GM21381 (cell line): ENCODE results near the gene AGO3.
A peak's percentile ranks its signal among the peaks of the same experiment; 100 is the strongest.
"Not testable (repeated sequence)": the region's sequence is repeated elsewhere in the genome, so short reads cannot be mapped to it uniquely, and the experiment has no call there.

Source experiments
- ATAC-seq: cut with Tn5 transposase; IDR thresholded peaks from one replicate; pipeline ENCODE4 v1.9.1; 2021; ENCODE audit warnings: mild to moderate bottlenecking, moderate library complexity; ENCODE audit not compliant: unreplicated experiment

The AGO3 gene

DNA sequence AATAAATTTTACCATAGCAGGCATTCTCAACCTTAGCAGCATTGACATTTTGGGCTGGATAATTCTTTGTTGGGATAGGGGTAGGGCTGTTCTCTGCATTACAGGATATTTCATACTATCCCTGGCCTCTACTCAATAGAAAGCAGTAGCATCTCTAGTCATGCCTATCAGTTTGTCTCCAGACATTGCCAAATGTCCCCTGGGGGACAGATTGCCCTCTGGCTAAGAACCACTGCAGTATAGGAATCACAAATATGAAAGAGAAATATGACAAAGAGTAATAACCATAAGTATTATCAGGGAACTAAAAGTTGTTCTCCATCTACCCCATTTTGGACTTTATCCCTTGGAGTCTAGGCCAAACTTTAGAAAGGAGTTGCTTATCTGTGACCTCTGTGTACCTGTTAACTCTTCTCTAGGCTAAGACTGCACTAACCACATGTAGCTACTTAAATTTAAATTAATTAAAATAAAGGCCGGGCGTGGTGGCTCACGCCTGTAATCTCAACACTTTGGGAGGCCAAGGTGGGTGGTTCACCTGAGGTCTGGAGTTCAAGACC, 76.1 kb downstream of the AGO3 start:
- ATAC-seq = no peak

DNA sequence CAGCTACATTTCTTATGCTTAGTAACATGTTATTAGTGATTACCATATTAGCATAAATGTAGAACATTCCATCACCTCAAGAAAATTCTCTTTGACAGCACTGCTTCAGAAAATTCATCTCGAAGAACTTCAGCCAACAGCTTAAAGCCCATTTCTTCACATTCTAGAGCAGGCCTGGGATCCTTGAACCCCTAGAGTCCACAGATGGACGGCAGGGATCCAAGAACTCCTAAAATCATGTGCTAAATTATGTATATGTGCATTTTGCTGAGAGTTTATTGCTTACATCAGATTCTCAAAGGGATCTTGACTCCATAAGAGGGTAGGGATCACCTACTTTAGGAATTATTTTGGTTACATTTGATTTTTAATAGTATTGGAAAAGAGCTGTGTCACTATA, 76.8 kb downstream of the AGO3 start:
- no peak for ATAC-seq

DNA sequence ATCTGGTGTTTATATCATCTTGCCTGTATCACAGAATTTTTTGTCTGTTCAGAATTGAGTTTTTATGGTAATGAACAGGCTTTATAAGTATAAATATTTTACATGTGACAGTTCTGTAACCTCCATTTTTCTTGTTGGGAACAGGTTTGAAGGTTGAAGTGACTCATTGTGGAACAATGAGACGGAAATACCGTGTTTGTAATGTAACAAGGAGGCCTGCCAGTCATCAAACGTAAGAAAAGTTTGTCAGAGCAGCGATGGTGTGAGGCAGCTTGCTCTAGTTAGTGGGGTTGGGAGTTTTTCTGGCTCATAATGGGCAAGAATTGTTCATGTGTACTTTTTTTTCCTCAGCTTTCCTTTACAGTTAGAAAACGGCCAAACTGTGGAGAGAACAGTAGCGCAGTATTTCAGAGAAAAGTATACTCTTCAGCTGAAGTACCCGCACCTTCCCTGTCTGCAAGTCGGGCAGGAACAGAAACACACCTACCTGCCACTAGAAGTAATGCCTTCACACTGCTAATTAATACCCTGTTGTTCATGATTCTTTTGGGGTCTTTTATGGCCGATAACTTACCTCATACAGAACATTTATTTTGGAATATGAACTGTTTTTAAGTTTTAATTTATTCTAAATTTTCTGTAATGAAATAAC, 77.8 kb downstream of the AGO3 start:
- no peak for ATAC-seq

- no peak for ATAC-seq
Measured at GRCh38 chr1:36014722-36015220, 83.9 kb downstream of the AGO3 start.

DNA sequence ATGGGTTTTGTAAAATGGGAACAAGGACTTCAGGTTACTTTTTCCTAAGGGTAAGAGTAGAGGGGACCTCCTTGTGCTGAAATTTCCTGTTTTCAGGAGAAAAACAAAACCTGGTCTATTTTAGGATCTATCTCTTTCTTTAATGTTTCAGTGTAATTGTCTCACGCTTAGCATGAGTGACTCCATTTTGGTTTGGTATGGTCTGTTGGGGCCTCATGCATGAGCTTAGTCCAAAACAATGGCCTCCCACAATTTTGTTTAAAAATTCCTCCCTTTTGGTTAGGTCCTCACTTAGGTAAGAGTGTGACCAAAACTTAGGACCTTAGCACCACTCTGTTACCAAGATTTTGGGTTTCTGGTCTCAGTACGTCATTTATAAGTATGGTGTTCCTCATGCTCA, 85.8 kb downstream of the AGO3 start:
- no peak for ATAC-seq

GRCh38 chr1:36023098-36023769, 92.3 kb downstream of the AGO3 start:
- ATAC-seq = peak; percentile 84

- not testable (repeated sequence) for ATAC-seq
Measured at GRCh38 chr1:36024024-36024423, 93.1 kb downstream of the AGO3 start.

DNA sequence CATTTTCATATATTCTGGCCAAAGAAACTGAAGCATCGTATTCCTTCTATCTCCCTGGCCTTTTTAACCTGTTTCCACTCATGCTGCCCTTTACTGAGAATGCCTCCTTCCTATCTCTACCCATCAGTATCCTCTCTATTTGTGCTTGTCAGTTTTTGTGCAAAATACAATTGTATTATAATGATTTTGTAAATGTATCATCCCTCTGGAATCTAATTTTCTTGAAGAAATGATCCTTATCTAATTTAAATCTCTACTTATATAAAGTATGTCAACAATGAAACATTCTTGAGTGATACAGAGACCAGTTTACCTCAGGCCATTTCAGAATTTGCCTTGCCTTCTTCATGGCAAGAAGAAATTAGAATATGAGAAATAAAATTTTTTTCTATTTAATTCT, 93.9 kb downstream of the AGO3 start:
- no peak for ATAC-seq

DNA sequence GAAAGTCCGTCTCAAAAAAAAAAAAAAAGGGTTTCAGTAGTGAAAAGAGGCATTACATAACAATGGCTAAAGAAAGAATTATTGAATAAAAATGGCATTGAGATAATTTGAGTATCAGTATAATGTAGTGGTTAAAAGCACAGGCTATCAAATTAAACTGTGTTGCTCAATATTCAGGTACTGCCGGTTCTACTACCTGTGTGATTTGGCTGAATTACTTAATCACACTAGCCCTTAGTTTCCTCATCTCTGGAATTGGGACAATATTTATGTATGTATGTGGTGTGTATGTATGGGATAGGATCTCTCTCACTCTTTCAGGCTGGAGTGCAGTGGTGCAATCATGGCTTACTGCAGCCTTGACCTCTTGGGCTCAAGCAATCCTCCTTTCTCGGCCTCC, 96.9 kb downstream of the AGO3 start:
- no peak for ATAC-seq

GRCh38 chr1:36031441-36031840, 100.5 kb downstream of the AGO3 start:
- no peak for ATAC-seq

- ATAC-seq = no peak
Measured at GRCh38 chr1:36034692-36035091, 103.8 kb downstream of the AGO3 start.

DNA sequence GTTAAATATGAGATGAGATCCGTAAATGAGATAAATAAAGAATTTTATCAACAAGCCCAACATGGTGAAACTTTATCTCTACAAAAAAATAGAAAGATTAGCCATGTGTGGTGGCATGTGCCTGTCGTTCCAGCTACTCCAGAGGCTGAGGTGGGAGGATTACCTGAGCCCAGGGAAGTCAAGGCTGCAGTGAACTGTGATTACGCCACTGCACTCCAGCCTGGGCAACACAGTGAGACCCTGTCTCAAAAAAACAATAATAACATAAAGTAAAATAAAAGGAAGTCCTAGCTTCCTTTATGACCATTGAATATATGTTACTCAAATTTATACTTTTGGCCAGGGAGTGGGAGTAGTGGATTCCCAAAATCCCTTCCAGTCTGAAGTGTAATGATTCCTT, 104.2 kb downstream of the AGO3 start:
- ATAC-seq = no peak

- no peak for ATAC-seq
Measured at GRCh38 chr1:36040238-36040637, 109.3 kb downstream of the AGO3 start.

DNA sequence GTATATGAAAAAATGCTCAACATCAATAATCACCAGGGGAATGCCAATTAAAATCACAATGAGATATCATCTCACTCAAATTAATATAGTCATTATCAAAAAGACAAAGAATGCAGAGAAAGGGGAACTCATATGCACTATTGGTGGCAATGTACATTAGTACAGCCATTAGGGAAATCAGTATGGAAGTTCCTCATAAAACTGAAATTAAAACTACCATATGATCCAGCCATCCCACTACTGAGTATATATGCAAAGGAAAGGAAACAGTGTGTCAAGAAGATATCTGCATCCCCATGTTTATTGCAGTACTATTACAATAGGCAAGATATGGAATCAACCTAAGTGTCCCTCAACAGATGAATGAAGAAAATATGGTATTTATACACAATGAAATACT, 120.9 kb downstream of the AGO3 start:
- no peak for ATAC-seq

- ATAC-seq = no peak
Measured at GRCh38 chr1:36053978-36054377, 123.1 kb downstream of the AGO3 start.

DNA sequence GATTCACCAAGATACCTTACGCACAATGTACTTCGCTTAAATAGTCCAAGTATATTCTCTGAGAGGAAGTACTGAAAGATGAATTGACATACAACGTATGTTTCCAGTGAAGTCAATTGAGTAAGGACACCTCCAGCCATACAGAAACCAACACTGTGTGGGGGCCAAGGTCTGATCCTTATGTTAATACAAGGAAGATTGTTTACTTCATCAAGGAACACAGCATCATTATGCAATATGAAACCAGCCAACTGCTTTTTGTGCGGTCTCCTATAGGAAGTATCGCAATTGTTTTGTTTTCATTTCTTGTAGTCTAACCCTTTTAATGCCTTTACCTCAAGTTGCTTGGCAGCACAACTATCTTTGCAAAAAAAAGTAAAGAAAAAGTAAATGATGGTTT, 124.8 kb downstream of the AGO3 start:
- ATAC-seq = no peak

DNA sequence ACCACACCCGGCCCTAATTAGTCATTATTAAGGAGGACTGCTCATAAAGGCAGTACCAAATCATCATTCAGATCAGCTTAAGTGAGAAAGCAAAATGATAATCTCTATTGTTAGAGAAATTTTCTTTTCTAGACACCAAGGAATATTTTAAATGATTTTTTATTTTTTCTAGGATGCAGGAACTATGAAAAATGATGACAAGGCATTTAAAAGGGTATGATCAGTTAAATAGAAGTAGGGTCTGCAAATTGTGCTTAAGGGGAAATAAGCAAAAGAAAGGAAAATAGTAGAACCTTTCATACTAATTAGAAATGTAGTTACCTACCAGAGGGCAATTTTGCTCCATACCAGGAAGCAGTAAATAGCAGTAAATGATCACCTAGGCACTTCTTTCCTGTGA, 131.4 kb downstream of the AGO3 start:
- ATAC-seq = no peak

- ATAC-seq = no peak
Measured at GRCh38 chr1:36067871-36068270, 137.0 kb downstream of the AGO3 start.

- ATAC-seq = no peak
Measured at GRCh38 chr1:36068866-36069265, 138.0 kb downstream of the AGO3 start.

DNA sequence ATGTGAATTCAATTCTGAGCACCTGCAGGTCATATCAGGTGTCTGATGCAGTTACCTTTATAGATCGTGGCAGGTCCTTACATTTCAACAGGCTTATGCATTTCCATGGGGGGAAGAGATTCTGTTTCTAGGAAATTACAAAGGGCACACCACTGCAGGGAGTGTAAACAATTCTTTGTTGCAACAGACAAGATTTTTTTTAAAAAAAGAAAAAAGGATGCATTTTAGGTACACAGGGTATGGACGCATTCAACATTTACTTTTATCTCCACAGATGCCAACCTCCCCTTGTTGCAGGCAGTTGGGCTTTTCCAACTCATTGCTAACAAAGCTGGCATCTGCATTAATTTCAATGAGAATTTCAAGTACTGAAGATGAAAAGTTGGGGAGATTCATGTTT, 139.4 kb downstream of the AGO3 start:
- ATAC-seq = no peak

DNA sequence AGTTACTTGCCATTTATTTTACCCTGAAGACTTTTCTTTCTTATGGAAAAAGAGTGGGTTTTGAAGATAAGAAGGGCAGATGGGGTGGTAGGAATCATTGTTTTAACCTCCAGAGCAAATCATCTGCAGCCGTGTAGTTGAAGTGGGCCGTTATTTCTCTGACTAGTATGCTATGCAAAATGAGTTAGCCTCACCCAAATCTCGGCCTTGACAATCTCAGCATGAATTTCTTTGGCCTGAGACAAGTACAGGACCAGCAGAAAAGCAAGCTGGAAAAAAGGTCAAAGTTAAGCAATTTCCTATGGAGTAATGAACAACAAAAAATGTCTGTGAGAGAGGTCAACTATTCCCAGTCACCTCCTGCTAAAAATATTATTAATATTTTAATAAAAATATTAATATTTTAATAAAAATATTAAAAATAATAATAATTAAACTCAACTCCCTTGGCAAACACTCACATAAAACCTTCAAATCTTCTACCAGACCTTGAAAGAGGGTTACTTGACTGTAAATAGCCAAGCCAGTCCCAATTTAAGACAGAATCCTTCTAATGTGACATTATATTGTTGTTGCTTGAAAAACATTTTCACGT, 146.2 kb downstream of the AGO3 start:
- no peak for ATAC-seq

GRCh38 chr1:36080236-36080635, 149.3 kb downstream of the AGO3 start:
- no peak for ATAC-seq
